A673 (cell line): ENCODE measurements around the gene SLC22A4.

Source experiments
- EZH2 ChIP-seq: fragments of 200-600 bp; sonication (generic); IDR thresholded peaks from 2 replicates; pipeline ENCODE4 v1.6.1; 2017; ENCODE audit warnings: borderline replicate concordance, low read depth, mild to moderate bottlenecking, mixed read lengths, antibody characterized with exemption, low read length; ENCODE audit not compliant: poor library complexity, severe bottlenecking
- TF ChIP-seq, protein P1 (sequence below): fragments of 300-800, 200-600 bp; sonication (generic); conservative IDR thresholded peaks from 2 replicates; pipeline ENCODE4 v1.5.1; 2017; ENCODE audit warnings: low read depth, mild to moderate bottlenecking, antibody characterized with exemption, low read length, moderate library complexity, mixed read lengths

DNA sequence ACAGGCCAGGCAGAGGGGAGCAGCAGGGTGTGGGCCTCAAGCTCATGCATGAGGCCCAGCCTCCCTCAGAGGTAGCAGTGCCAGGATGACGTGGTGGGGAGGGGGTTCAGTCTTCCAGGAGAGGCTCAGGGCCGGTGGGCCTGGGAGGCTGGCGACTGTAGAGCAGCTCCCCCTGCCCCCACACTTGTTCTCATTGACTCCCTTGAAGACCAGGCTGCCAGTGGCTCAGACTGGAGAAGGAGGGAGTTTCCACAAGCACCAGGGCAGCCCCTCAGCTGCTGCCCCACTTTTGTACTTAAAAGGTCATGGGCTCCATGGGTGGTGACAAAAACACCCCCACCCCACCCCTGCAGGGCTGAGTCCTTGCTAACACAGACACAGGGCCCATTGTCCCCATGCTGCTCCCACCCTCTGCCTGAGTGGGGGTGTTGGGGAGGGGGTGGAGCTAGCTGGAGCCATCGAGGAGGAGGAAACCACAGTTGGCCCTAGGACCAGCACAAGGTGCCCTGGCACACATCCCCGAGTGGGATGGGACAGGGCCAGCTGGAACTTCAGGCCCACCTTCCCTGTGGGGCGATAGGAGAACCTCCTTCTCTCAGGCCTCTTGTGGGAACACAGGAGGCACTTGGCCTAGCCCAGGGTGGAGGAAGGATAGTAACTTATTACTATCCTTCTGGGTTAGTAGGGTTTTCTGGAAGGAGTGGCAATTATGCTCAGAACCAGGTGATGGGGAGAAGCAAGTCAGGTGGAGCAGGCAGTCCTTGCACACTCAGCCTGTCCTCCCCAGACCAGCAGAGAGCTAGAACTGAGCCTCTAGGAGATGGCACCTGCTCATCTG is 26.0 kb upstream of the SLC22A4 start:
- TF ChIP-seq, protein P1, sequence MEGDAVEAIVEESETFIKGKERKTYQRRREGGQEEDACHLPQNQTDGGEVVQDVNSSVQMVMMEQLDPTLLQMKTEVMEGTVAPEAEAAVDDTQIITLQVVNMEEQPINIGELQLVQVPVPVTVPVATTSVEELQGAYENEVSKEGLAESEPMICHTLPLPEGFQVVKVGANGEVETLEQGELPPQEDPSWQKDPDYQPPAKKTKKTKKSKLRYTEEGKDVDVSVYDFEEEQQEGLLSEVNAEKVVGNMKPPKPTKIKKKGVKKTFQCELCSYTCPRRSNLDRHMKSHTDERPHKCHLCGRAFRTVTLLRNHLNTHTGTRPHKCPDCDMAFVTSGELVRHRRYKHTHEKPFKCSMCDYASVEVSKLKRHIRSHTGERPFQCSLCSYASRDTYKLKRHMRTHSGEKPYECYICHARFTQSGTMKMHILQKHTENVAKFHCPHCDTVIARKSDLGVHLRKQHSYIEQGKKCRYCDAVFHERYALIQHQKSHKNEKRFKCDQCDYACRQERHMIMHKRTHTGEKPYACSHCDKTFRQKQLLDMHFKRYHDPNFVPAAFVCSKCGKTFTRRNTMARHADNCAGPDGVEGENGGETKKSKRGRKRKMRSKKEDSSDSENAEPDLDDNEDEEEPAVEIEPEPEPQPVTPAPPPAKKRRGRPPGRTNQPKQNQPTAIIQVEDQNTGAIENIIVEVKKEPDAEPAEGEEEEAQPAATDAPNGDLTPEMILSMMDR: no peak
- TF ChIP-seq EZH2: no peak
